Superior temporal gyrus (tissue), 1 donor: ENCODE data around the gene TMEM43.

Experiments used
- DNase-seq: peaks from one replicate; pipeline ENCODE4 v3.0.0-alpha.2; 2016; ENCODE audit errors: extremely low spot score

TMEM43 gene

GRCh38 chr3:14178247-14179113, 53.6 kb downstream of the TMEM43 start, which contains the start of the genes LSM3 and XPC:
Gene LSM3, plus strand, starts transcription at chr3:14178817. Its CDS starts 44 bp downstream, at chr3:14178861.
Gene XPC, minus strand, starts transcription at chr3:14178601. Its CDS starts 33 bp downstream, at chr3:14178568.
- DNase-seq = peak; percentile 100

DNA sequence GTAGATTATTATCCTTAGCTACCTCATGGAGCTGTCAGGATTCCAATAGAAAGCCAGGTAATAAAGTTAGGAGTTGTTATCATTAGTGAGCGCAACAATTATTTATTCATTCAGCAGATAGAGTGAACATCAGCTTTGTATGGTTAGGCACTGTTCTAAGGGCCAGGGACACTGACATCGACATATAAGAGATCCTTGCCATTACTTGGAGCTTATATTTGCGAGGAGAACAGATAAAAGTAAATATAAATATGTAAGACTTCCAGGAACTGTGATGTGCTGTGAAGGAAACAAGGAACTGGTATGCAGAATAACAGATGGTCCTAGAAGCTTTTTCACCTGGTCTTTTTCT, 54.2 kb downstream of the TMEM43 start:
- no peak for DNase-seq

DNA sequence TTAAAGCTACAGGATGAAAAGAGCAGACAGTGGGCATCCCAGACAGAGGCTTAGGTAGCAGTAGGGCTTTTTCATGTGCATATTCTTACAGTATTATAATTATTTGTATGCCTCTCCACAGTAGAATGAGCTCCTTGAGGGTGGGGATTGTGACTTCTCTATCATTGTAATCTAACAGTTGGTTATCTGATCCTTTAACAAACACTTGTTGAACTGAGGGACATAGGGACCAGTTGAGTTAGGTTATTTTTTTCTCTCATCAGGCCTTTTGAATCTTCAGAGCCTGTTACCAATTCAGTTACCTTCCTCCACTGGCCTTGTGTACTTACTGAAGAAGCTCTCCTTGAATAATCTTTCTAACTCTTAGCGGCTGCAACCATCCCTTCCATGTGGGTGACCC, 54.9 kb downstream of the TMEM43 start:
- no peak for DNase-seq

GRCh38 chr3:14181253-14181652, 56.4 kb downstream of the TMEM43 start:
- DNase-seq = no peak

DNA sequence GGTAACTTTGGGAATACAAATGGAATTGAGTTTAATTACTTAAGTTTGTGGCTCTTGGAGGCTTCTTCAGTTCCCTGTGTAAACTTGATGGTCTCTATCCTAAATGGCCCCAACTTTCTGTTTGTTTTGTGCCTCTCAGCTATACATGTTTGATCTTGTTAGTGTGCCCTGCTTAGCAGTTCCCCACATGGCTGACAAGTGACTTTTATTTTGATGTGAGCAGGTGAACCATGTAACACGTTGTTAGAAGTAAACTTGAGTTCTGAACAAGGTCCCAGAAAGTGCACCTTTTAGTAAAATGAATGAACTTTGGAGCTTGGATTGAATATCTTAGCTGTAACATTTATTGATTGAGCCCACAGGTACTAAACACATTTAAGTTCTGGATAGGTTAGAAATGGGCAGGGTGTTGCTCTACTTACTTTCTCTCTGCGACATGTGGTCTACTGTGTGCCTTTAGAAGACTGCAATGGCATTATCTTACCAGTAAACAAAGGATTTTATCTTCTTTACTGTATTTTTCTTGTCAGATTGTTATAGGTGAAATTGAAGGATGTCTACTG, 58.2 kb downstream of the TMEM43 start:
- no peak for DNase-seq

DNA sequence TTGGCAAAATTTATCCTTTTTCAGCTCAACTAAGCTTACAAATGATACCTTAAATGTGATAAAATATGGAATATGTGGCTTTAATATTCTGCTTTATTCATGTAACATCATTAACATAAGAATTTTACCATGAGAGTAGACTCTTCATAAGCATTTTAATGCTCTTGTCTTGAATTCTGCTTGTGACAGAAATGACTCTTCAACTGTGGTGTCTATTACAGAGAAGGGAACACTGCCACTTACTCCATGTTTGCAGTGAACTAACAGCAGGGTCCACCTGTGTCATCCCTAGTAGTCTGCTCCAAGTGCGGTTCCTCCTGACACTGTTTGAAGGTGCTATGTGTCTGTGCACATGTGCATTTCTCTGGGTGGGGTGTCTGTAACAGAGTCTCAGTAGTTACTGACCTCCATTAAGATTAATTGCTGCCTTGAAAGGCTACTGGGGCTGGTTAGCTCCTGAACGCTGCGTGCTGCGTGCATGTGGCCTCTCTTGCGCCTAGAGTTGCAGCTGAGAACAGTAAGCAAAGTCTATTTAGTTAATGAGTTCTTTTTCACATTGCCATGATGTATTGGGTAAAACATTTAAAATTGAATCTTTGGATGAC, 62.1 kb downstream of the TMEM43 start:
- DNase-seq = no peak

- no peak for DNase-seq
Measured at GRCh38 chr3:14188041-14188754, 63.3 kb downstream of the TMEM43 start.
